Measurements from ENCODE around the gene RNF213.

DNA sequence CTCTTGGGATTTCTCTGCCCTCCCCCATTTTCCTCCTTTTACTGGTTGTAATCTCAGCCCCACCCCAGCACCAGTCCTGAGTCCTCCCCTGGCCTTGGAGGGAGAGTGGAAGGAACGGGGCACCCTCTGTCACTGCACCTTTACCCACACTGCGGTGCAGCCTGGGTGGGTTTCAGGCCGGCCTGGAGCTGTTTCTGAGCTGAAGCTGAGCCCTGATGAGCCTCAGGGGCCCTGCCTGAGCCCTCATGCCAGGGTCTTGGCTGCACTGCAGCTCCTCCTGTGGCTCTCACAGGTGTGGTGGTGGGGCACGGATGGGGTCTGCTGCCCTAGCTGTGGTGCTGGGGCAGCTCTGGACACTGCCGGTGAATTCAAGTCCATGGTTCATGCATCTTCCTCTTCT, 34.5 kb downstream of the RNF213 start:
- TF ChIP-seq, protein P1, sequence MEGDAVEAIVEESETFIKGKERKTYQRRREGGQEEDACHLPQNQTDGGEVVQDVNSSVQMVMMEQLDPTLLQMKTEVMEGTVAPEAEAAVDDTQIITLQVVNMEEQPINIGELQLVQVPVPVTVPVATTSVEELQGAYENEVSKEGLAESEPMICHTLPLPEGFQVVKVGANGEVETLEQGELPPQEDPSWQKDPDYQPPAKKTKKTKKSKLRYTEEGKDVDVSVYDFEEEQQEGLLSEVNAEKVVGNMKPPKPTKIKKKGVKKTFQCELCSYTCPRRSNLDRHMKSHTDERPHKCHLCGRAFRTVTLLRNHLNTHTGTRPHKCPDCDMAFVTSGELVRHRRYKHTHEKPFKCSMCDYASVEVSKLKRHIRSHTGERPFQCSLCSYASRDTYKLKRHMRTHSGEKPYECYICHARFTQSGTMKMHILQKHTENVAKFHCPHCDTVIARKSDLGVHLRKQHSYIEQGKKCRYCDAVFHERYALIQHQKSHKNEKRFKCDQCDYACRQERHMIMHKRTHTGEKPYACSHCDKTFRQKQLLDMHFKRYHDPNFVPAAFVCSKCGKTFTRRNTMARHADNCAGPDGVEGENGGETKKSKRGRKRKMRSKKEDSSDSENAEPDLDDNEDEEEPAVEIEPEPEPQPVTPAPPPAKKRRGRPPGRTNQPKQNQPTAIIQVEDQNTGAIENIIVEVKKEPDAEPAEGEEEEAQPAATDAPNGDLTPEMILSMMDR (IDR thresholded peaks at IDR 0.05; ENCODE audit: low read depth, low read length, missing input control) = no peak
- TF ChIP-seq, protein P2, sequence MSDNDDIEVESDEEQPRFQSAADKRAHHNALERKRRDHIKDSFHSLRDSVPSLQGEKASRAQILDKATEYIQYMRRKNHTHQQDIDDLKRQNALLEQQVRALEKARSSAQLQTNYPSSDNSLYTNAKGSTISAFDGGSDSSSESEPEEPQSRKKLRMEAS (IDR thresholded peaks at IDR 0.05) = no peak
- no peak for TF ChIP-seq FOXA1 (IDR thresholded peaks at IDR 0.05)

Data from liver (tissue), 2 donors.